Measurements from ENCODE around the gene MNX1.

Gene MNX1

GRCh38 chr7:157001920-157002818 is 8.3 kb downstream of the MNX1 start:
- DNase-seq: no peak

- DNase-seq: no peak
These were observed 9.5 kb downstream of the MNX1 start for GRCh38 chr7:157000741-157001653.

- DNase-seq: no peak
These were observed 10.3 kb downstream of the MNX1 start for GRCh38 chr7:156999958-157000726.

- no peak for DNase-seq
These were observed 11.2 kb downstream of the MNX1 start for GRCh38 chr7:156998988-156999957.

- no peak for DNase-seq
These were observed 16.0 kb downstream of the MNX1 start for GRCh38 chr7:156994417-156994816.

GRCh38 chr7:156993925-156994235 is 16.6 kb downstream of the MNX1 start:
- DNase-seq: no peak

- no peak for DNase-seq
These were observed 17.2 kb downstream of the MNX1 start for GRCh38 chr7:156993021-156993924.

GRCh38 chr7:156989766-156990535 is 20.5 kb downstream of the MNX1 start:
- no peak for DNase-seq

GRCh38 chr7:156988343-156989185 is 21.9 kb downstream of the MNX1 start:
- no peak for DNase-seq

- no peak for DNase-seq
These were observed 24.1 kb downstream of the MNX1 start for GRCh38 chr7:156986378-156986777.

GRCh38 chr7:156985101-156985992 is 25.1 kb downstream of the MNX1 start:
- DNase-seq: no peak

GRCh38 chr7:156984174-156984891 is 26.1 kb downstream of the MNX1 start:
- no peak for DNase-seq

GRCh38 chr7:156979711-156980110 is 30.8 kb downstream of the MNX1 start:
- DNase-seq: no peak

GRCh38 chr7:156979007-156979606 is 31.4 kb downstream of the MNX1 start:
- no peak for DNase-seq

GRCh38 chr7:156975620-156976019 is 34.8 kb downstream of the MNX1 start:
- DNase-seq: no peak

- DNase-seq: peak in 1 of 2 experiments; percentile 7
These were observed 40.5 kb downstream of the MNX1 start for GRCh38 chr7:156969972-156970420.

GRCh38 chr7:156968183-156968582 is 42.3 kb downstream of the MNX1 start:
- no peak for DNase-seq

All from SW 1271 (cell line).